BJ (cell line): ENCODE results near the gene GCK. TPM values are rescaled to one million over a fixed set of nuclear protein-coding genes. Genes with fewer than 3 reads are reported as not detected.

ENCODE experiments used
- CTCF ChIA-PET: fragments of 350-600 bp; formaldehyde crosslinking; extraction: SDS; loops from one replicate; lab custom pipeline; 2021; ENCODE audit warnings: antibody characterized with exemption, inconsistent platforms; lab: Yijun Ruan, JAX
- POLR2A ChIA-PET: fragments of 300-600 bp; sonication (Branson Sonifier 250); formaldehyde crosslinking; extraction: SDS; loops from one replicate; lab custom pipeline; 2021; ENCODE audit warnings: antibody characterized with exemption; lab: Charles Lee
- DNase-seq: peaks from one replicate; pipeline ENCODE4 v3.0.0-alpha.2; 2011; ENCODE audit warnings: low read depth
- H3K27me3 ChIP-seq: 2 replicates; pipeline ENCODE4 v1.6.0; 2011; ENCODE audit warnings: low read length; ENCODE audit not compliant: control insufficient read depth, insufficient read depth
- H3K36me3 ChIP-seq: 2 replicates; pipeline ENCODE4 v1.5.1; 2011; ENCODE audit warnings: low read length; ENCODE audit not compliant: control insufficient read depth, insufficient read depth
- H3K4me3 ChIP-seq: 2 replicates; pipeline ENCODE4 v1.5.1; 2011; ENCODE audit warnings: low read depth, mild to moderate bottlenecking, control low read depth, low read length
- CTCF ChIP-seq: IDR thresholded peaks from 2 replicates; pipeline ENCODE4 v1.5.1; 2011; ENCODE audit warnings: low read depth, mild to moderate bottlenecking, control low read depth, inconsistent platforms, low read length, moderate library complexity; ENCODE audit not compliant: insufficient read depth
- polyA plus RNA-seq: library from polyadenylated mRNA; depleted of rRNA; stranded (reverse); fragments of >200 nt; gene quantifications from 2 replicates; pipeline ENCODE4 v1.2.3, GENCODE V29; 2011

The GCK gene
- polyA plus RNA-seq, 1 experiment = 0.40 TPM

GRCh38 chr7:44186736-44187135 is 2.5 kb downstream of the GCK start:
- ChIA-PET CTCF (interaction anchor here (1.8 to 3.4 kb wide), 4 partner anchors 7 to 55 kb away, joined by 3 to 21 read pairs (median 6); no protein-coding TSS in a partner anchor), POLR2A (no interaction called here)
- Histone ChIP-seq H3K36me3 (no peaks in the 10 kb centered on the region), H3K27me3 (peaks cover 3% of the 10 kb centered on the region), H3K4me3 (no peak overlapping the region)
- no peak for TF ChIP-seq CTCF
- DNase-seq = no peak

- CTCF ChIA-PET = interaction anchor here (1.8 to 3.4 kb wide), 4 partner anchors 8 to 54 kb away, joined by 3 to 21 read pairs (median 6); no protein-coding TSS in a partner anchor
- Histone ChIP-seq H3K27me3 (peaks cover 5% of the 10 kb centered on the region), H3K4me3 (no peak overlapping the region), H3K36me3 (no peaks in the 10 kb centered on the region)
- DNase-seq = no peak
- TF ChIP-seq CTCF = no peak
- POLR2A ChIA-PET = no interaction called here
Observed at GRCh38 chr7:44185729-44186128, 3.5 kb downstream of the GCK start.

GRCh38 chr7:44184873-44185446 is 4.3 kb downstream of the GCK start:
- CTCF ChIA-PET = interaction anchor here (0.6 to 2.0 kb wide), 3 partner anchors 9 to 112 kb away, joined by 4 to 7 read pairs (median 4); no protein-coding TSS in a partner anchor
- TF ChIP-seq CTCF = no peak
- no peaks in the 10 kb centered on the region for H3K36me3 ChIP-seq
- H3K27me3 ChIP-seq = peaks cover 5% of the 10 kb centered on the region
- POLR2A ChIA-PET = no interaction called here
- no peak for DNase-seq
- H3K4me3 ChIP-seq = no peak overlapping the region

- H3K36me3 ChIP-seq = no peaks in the 10 kb centered on the region
- ChIA-PET POLR2A (no interaction called here), CTCF (interaction anchor here (0.6 to 1.3 kb wide), 3 partner anchors 20 to 112 kb away, joined by 3 to 4 read pairs (median 4); no protein-coding TSS in a partner anchor)
- DNase-seq = peak; percentile 41
- TF ChIP-seq CTCF = no peak
- peaks cover 5% of the 10 kb centered on the region for H3K27me3 ChIP-seq
- no peak overlapping the region for H3K4me3 ChIP-seq
Observed at GRCh38 chr7:44184206-44184872, 4.9 kb downstream of the GCK start.

- Histone ChIP-seq H3K4me3 (no peak overlapping the region), H3K27me3 (peaks cover 5% of the 10 kb centered on the region), H3K36me3 (no peaks in the 10 kb centered on the region)
- TF ChIP-seq CTCF = no peak
- no peak for DNase-seq
- ChIA-PET CTCF (no interaction called here), POLR2A (no interaction called here)
Observed at GRCh38 chr7:44183386-44183785, 5.9 kb downstream of the GCK start.
